Measurements from ENCODE around the gene POR. TPM values are rescaled to one million over a fixed set of nuclear protein-coding genes. Genes with fewer than 3 reads are reported as not detected.
A peak's percentile ranks its signal among the peaks of the same experiment; 100 is the strongest.

Gene POR
- total RNA-seq (100 to 1,000 TPM; 206 to 210 TPM), polyA plus RNA-seq (ENCODE audit: insufficient read length in 6 of 6) (10 to 100 TPM; 41.4 to 61.2 (median 51.4) TPM)
- long read RNA-seq, donor 1, partial matches to known transcripts = 7 of 12 reads
- long read RNA-seq, donor 1, other reads (novel, unspliced or antisense) = 0 of 12 reads
- long read RNA-seq, donor 2, partial matches to known transcripts = 0 of 24 reads
- long read RNA-seq, donor 2, other reads (novel, unspliced or antisense) = 20 of 24 reads
- long read RNA-seq, donor 3, partial matches to known transcripts = 0 of 2 reads
- long read RNA-seq, donor 3, other reads (novel, unspliced or antisense) = 0 of 2 reads
- long read RNA-seq, donor 4, transcript POR-222 (4 exons, 1,028 nt) = minor isoform, 7 of 79 reads
- long read RNA-seq, donor 4, transcript POR-218 (16 exons, 2,522 nt) = major isoform, 32 of 79 reads
- long read RNA-seq, donor 4, partial matches to known transcripts = 31 of 79 reads
- long read RNA-seq, donor 4, other reads (novel, unspliced or antisense) = 8 of 79 reads
- long read RNA-seq, donor 5, transcript POR-218 (16 exons, 2,522 nt) = major isoform, 5 of 36 reads
- long read RNA-seq, donor 5, partial matches to known transcripts = 7 of 36 reads
- long read RNA-seq, donor 5, other reads (novel, unspliced or antisense) = 22 of 36 reads
- long read RNA-seq, donor 6, partial matches to known transcripts = 0 of 17 reads
- long read RNA-seq, donor 6, other reads (novel, unspliced or antisense) = 13 of 17 reads
- long read RNA-seq, donor 7, partial matches to known transcripts = 10 of 36 reads
- long read RNA-seq, donor 7, other reads (novel, unspliced or antisense) = 23 of 36 reads
- long read RNA-seq, donor 8, partial matches to known transcripts = 15 of 34 reads
- long read RNA-seq, donor 8, other reads (novel, unspliced or antisense) = 15 of 34 reads
- long read RNA-seq, donor 9 = 0 reads
- long read RNA-seq, donor 10, transcript POR-218 (16 exons, 2,522 nt) = major isoform, 61 of 99 reads
- long read RNA-seq, donor 10, partial matches to known transcripts = 30 of 99 reads
- long read RNA-seq, donor 10, other reads (novel, unspliced or antisense) = 4 of 99 reads
- long read RNA-seq, donor 11, transcript POR-218 (16 exons, 2,522 nt) = major isoform, 11 of 49 reads
- long read RNA-seq, donor 11, partial matches to known transcripts = 14 of 49 reads
- long read RNA-seq, donor 11, other reads (novel, unspliced or antisense) = 21 of 49 reads
- long read RNA-seq, donor 12, partial matches to known transcripts = 8 of 31 reads
- long read RNA-seq, donor 12, other reads (novel, unspliced or antisense) = 20 of 31 reads

DNA sequence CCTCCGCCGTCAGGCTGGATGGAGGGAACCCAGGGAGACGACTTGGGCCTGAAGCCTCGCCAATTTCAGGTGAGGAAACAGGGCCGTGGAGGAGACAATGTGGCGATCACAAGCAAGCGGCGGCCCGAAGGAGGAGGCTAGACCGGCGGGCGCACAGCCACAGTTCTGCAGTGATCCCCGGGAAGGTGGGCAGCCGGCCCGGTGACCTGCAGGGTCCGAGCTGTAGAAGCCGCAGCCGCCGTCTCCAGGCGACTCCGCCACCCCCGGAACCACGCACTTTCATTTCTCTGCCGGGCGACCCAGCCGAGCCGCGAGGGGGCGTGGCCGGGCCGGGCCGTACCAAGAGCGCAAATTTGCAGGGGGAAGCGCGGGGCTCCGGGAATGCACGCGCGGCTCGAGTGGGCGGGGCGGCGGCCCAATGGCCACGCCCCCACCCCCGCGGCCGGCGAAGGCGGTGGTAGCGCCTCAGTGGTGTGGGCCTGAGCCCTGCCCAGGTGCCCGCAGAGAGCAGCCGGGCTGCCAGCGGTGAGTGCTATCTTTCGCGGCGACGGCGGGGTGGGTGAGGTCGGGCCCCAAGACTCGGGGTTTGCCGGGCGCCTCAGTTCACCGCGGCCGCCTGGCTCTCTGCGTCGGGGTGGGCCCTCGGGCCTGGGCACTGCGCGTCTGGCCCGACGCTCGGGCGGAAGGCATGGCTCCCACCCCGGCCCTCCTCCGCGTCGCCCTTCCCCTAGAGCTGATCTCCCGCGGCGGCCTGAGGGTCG lies at the start of gene POR:
Gene POR (plus strand): TSS at position 501 of the 761 bp plus-strand sequence. CDS start 38,847 bp downstream, outside the sequence.
- peak within 1 kb of the TSS; percentile 82 to 84 for H3K4me3 ChIP-seq
- no peaks in the 10 kb centered on the region for H3K9me3 ChIP-seq
- no peak for TF ChIP-seq CTCF (IDR thresholded peaks at IDR 0.05)
- ATAC-seq (peak; percentile 99), DNase-seq (peak; percentile 91 to 99 (median 94))
- intact Hi-C loops (cut with DNase I) = no loop called here
- H3K27ac ChIP-seq = peak within 1 kb of the TSS; percentile 78 to 88
- H3K27me3 ChIP-seq = no peaks in the 10 kb centered on the region
- peaks cover 15 to 52% of the 10 kb centered on the region in 2 donors for H3K4me1 ChIP-seq
- no peaks in the 10 kb centered on the region for H3K36me3 ChIP-seq

GRCh38 chr7:75866114-75866488 lies 48.9 kb upstream of the POR start:
- ATAC-seq = peak; percentile 11
- TF ChIP-seq CTCF (IDR thresholded peaks at IDR 0.05) = no peak
- Histone ChIP-seq H3K4me3 (no peak overlapping the region), H3K27ac (no peak overlapping the region), H3K9me3 (no peaks in the 10 kb centered on the region), H3K36me3 (no peaks in the 10 kb centered on the region), H3K27me3 (no peaks in the 10 kb centered on the region), H3K4me1 (peaks cover 0 to 29% of the 10 kb centered on the region in 2 donors)
- no peak for DNase-seq
- intact Hi-C loops (cut with DNase I) = loop anchor here in 1 of 2 donors (5.0 kb wide), 1 partner anchor 156 kb away; no protein-coding TSS in a partner anchor

- Histone ChIP-seq H3K36me3 (no peaks in the 10 kb centered on the region), H3K9me3 (no peaks in the 10 kb centered on the region), H3K27ac (no peak overlapping the region), H3K27me3 (no peaks in the 10 kb centered on the region), H3K4me1 (peaks cover 0 to 30% of the 10 kb centered on the region in 2 donors), H3K4me3 (no peak overlapping the region)
- peak; percentile 80 to 92 for TF ChIP-seq CTCF (IDR thresholded peaks at IDR 0.05)
- intact Hi-C loops (cut with DNase I) = loop anchor here in 1 of 2 donors (5.0 kb wide), 1 partner anchor 156 kb away; no protein-coding TSS in a partner anchor
- ATAC-seq (peak; percentile 95), DNase-seq (peak in 3 of 4 donors; percentile 42 to 75 (median 58))
Measured at GRCh38 chr7:75866489-75867389, 48.2 kb upstream of the POR start.

DNA sequence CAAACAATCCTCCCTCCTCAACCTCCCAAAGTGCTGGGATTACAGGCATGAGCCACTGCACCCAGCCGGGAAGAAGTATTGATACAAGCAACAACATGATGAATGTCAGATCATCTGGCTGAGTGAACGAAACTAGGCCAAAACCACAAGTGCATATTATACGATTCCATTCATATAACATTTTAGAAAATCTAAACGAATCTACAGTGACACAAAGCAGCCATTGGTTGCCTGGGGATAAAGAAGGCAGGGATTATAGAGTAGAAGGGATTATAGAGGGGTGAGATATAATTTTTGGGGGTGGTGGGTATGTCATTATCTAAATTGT lies 47.6 kb upstream of the POR start:
- H3K9me3 ChIP-seq = no peaks in the 10 kb centered on the region
- intact Hi-C loops (cut with DNase I) = loop anchor here in 1 of 2 donors (5.0 kb wide), 1 partner anchor 155 kb away; no protein-coding TSS in a partner anchor
- H3K4me3 ChIP-seq = no peak overlapping the region
- DNase-seq (no peak), ATAC-seq (no peak)
- H3K27ac ChIP-seq = no peak overlapping the region
- no peaks in the 10 kb centered on the region for H3K36me3 ChIP-seq
- H3K4me1 ChIP-seq = peaks cover 0 to 31% of the 10 kb centered on the region in 2 donors
- no peak for TF ChIP-seq CTCF (IDR thresholded peaks at IDR 0.05)
- H3K27me3 ChIP-seq = no peaks in the 10 kb centered on the region

Measured in left lung (tissue), 14 donors.